ENCODE results near the gene GPC6.

- TF ChIP-seq ZEB2 (tag by site-specific recombination; IDR thresholded peaks at IDR 0.05) (no peak), ZNF426 (tag by site-specific recombination; IDR thresholded peaks at IDR 0.05) (no peak), CTCF (tag by site-specific recombination; IDR thresholded peaks at IDR 0.05) (no peak), ZNF501 (tag by site-specific recombination; IDR thresholded peaks at IDR 0.05) (no peak), PRDM1 (tag by site-specific recombination; IDR thresholded peaks at IDR 0.05) (no peak), ZNF350 (tag by site-specific recombination; IDR thresholded peaks at IDR 0.05) (no peak)
- TF ChIP-seq, protein P1, sequence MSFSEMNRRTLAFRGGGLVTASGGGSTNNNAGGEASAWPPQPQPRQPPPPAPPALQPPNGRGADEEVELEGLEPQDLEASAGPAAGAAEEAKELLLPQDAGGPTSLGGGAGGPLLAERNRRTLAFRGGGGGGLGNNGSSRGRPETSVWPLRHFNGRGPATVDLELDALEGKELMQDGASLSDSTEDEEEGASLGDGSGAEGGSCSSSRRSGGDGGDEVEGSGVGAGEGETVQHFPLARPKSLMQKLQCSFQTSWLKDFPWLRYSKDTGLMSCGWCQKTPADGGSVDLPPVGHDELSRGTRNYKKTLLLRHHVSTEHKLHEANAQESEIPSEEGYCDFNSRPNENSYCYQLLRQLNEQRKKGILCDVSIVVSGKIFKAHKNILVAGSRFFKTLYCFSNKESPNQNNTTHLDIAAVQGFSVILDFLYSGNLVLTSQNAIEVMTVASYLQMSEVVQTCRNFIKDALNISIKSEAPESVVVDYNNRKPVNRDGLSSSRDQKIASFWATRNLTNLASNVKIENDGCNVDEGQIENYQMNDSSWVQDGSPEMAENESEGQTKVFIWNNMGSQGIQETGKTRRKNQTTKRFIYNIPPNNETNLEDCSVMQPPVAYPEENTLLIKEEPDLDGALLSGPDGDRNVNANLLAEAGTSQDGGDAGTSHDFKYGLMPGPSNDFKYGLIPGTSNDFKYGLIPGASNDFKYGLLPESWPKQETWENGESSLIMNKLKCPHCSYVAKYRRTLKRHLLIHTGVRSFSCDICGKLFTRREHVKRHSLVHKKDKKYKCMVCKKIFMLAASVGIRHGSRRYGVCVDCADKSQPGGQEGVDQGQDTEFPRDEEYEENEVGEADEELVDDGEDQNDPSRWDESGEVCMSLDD (tag by site-specific recombination; IDR thresholded peaks at IDR 0.05), result no peak
Measured at GRCh38 chr13:93279982-93280381, 53.4 kb downstream of the GPC6 start.
